GM12864 (cell line): ENCODE data around the gene ARHGAP6.

Experiments used
- DNase-seq: peaks from one replicate; pipeline ENCODE4 v3.0.0-alpha.2; 2011; ENCODE audit warnings: low read depth
- H3K4me3 ChIP-seq: 2 replicates; pipeline ENCODE4 v1.5.1; 2011; ENCODE audit warnings: mild to moderate bottlenecking, low read depth, low read length, control low read depth
- TF ChIP-seq, protein P1 (sequence below): IDR thresholded peaks from 2 replicates; pipeline ENCODE4 v1.5.1; 2011; ENCODE audit warnings: low read depth, mild to moderate bottlenecking, moderate library complexity, low read length, control low read depth, inconsistent platforms; ENCODE audit errors: missing control alignments

Gene ARHGAP6

DNA sequence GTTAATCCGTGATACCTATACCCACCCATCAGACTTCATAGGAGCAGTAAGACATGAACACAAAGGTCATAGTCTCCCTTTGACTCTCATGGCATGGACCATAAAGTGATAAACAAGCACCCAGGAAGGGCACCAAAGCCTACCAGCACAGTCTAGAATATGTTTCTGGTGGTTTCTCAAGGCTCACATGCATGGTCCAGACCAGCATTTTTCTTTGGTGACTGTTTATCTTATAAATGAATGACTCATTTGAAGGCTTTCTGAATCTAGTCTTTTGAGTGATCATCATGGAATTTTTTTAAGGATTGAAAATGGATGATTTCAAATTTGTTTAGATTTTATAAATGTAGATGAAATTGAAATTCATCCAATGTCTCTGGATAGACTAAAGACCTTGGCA lies 404.5 kb downstream of the ARHGAP6 start:
- TF ChIP-seq, protein P1, sequence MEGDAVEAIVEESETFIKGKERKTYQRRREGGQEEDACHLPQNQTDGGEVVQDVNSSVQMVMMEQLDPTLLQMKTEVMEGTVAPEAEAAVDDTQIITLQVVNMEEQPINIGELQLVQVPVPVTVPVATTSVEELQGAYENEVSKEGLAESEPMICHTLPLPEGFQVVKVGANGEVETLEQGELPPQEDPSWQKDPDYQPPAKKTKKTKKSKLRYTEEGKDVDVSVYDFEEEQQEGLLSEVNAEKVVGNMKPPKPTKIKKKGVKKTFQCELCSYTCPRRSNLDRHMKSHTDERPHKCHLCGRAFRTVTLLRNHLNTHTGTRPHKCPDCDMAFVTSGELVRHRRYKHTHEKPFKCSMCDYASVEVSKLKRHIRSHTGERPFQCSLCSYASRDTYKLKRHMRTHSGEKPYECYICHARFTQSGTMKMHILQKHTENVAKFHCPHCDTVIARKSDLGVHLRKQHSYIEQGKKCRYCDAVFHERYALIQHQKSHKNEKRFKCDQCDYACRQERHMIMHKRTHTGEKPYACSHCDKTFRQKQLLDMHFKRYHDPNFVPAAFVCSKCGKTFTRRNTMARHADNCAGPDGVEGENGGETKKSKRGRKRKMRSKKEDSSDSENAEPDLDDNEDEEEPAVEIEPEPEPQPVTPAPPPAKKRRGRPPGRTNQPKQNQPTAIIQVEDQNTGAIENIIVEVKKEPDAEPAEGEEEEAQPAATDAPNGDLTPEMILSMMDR, result no peak
- DNase-seq, result no peak
- no peak overlapping the region for H3K4me3 ChIP-seq

DNA sequence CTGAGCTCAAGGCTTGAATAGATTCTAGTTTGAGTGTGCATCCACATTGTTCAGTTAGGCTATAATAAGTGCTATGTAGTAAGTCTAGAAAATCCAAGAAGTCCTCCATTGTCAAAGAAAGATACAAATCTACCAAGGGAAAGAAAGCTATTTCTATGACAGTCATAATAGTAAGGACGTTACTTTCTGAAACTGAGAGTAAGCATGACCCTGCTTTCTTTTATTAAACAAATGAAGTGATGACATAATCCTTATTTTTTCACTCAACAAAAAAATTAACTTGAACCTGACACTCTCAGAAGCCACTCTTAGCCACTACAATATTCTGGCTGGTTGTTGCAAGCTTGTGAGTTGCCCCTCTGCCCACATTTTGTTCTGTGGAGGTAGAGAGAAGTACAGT lies 406.3 kb downstream of the ARHGAP6 start:
- TF ChIP-seq, protein P1, result no peak
- no peak for DNase-seq

DNA sequence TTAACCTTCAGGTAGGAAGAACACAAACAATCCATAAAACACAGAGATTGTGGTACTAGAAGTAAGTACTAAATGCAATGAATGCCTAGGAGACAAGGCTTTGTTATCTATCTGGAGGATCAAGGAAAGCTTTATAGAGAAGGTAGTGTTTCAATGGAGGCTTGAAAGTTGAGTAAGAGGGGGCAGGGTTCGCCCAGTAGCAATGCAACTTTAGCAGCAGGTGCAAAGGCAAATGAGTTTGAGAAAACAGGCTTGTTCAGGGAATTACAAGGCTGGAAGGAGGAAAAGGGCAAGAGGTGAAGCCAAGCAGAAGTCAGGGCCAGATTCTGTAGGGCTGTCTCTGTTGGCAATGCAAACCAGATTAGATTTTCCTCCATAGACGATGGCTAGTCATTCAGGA lies 408.0 kb downstream of the ARHGAP6 start:
- TF ChIP-seq, protein P1, result no peak
- H3K4me3 ChIP-seq, result no peak overlapping the region
- no peak for DNase-seq

More for the DNA sequence above, 406.3 kb downstream of the ARHGAP6 start:
- no peak overlapping the region for H3K4me3 ChIP-seq

DNA sequence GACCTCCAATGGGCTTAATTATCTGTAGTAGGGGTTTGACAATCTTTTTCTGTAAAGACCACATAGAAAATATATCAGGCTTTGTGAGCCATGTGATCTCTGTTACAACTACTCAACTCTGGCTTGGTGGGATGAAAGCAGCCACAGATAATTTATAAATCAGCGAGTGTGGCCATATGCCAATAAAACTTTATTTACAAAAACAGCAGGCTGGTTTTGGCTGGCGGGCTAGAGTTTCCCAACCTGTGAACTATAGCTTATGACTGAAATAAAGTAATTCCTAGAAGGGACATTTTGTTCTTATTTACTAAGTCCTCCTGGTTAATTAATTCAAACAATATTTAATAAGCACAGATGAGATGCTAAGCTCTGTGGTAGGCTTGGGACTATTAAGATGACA lies 408.4 kb downstream of the ARHGAP6 start:
- TF ChIP-seq, protein P1, result no peak
- DNase-seq, result no peak
- no peak overlapping the region for H3K4me3 ChIP-seq

DNA sequence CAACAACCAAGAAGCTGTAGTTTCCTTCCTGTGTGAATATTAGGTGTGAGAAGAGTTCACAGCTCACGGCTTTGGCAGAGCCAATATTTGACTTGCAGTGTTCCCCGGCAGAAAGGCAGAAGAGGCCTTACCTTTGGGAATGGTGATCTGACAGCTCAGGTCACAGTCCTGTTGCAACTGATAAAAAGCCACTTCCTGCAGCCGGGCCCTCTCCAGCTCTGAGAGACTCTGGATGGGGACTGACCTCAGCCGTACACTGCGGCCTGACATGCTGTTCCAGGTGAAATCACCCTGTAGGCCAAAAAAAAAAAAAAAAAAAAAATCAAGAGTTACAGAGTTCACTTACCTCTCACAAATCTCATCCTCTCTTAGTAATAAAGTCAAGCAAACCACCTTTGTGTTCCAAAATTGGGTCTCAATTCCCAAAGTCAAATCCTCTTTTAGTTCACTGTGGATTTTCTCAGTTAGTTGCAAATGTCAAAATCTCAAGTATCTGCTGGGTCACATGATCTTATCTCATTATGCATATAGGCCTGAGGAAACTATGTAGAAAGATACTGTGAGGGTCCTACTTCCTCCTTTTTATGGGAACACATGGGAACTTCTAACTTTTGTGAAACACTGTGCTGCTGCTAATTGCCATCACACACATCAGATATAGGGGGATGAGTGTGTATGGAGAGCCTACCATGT lies 411.2 kb downstream of the ARHGAP6 start:
- TF ChIP-seq, protein P1, result no peak
- no peak for DNase-seq
- H3K4me3 ChIP-seq, result no peak overlapping the region

DNA sequence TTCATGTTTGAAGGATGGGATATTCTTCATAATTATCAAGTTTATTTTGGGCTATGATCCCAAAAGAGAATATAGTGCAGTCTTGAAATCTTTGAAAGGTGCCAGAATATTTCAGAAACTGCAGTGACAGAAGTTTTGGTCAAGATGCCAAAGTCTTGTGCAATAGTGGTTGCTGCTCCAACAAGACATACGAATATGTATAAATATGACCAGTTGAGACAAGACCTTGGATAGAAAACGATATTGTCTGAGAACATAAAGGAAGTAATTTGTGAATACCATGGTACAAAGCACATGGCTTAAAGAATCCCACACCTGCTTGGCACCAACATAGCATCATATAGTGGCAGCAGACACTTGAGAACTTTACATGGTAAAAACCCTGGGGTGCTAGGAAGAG lies 421.1 kb downstream of the ARHGAP6 start:
- DNase-seq, result no peak
- H3K4me3 ChIP-seq, result no peak overlapping the region
- TF ChIP-seq, protein P1, result no peak

DNA sequence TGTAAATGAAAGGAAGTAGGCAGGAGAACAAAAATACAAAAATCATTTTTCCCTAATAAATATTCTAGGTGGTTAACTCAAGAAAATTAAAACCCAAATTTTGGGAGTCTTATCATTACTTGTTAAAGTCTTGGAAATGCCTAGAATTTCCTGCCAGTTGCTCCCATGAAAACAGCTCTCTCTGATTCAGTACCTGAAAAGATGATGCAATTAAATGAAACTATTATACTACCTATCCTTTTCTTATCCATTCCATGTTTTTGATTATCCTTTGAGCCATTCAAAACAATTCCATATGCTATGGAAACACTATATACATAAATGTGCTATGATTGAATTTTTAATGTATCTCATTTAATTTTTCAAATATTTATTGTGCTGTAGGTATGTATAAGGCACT lies 423.0 kb downstream of the ARHGAP6 start:
- TF ChIP-seq, protein P1, result no peak
- DNase-seq, result no peak
- H3K4me3 ChIP-seq, result no peak overlapping the region
